ENCODE results near the gene CHTF8.
"Not testable (repeated sequence)": the region's sequence is repeated elsewhere in the genome, so short reads cannot be mapped to it uniquely, and the experiment has no call there.

Gene CHTF8

GRCh38 chr16:69132424-69133252, at the start of gene CHTF8, which contains the start of gene UTP4:
Gene CHTF8 (minus strand): TSS chr16:69132588. CDS start chr16:69121458, 11,130 bp downstream.
Gene UTP4 (plus strand): TSS chr16:69132649. CDS start chr16:69133460, 811 bp downstream.
- peak; percentile 74 to 88 (median 77) for DNase-seq (ENCODE audit: low read depth in 2 of 3, low spot score in 1 of 3)

GRCh38 chr16:69180011-69180338, 47.6 kb upstream of the CHTF8 start:
- no peak for DNase-seq (ENCODE audit: low read depth in 2 of 3, low spot score in 1 of 3)

- no peak for DNase-seq (ENCODE audit: low read depth in 2 of 3, low spot score in 1 of 3)
These were observed 47.1 kb upstream of the CHTF8 start for GRCh38 chr16:69179328-69180010.

GRCh38 chr16:69176033-69176800, 43.8 kb upstream of the CHTF8 start:
- DNase-seq (ENCODE audit: low read depth in 2 of 3, low spot score in 1 of 3), result no peak

GRCh38 chr16:69171325-69172084, 39.1 kb upstream of the CHTF8 start:
- DNase-seq (ENCODE audit: low read depth in 2 of 3, low spot score in 1 of 3), result no peak

- DNase-seq (ENCODE audit: low read depth in 2 of 3, low spot score in 1 of 3), result no peak
These were observed 37.4 kb upstream of the CHTF8 start for GRCh38 chr16:69169607-69170352.

GRCh38 chr16:69169051-69169450, 36.7 kb upstream of the CHTF8 start:
- DNase-seq (ENCODE audit: low read depth in 2 of 3, low spot score in 1 of 3), result no peak

GRCh38 chr16:69166946-69167930, 34.9 kb upstream of the CHTF8 start:
- DNase-seq (ENCODE audit: low read depth in 2 of 3, low spot score in 1 of 3), result no peak

- DNase-seq (ENCODE audit: low read depth in 2 of 3, low spot score in 1 of 3), result peak; percentile 70 to 82 (median 70)
These were observed 33.9 kb upstream of the CHTF8 start for GRCh38 chr16:69166221-69166833.

- DNase-seq (ENCODE audit: low read depth in 2 of 3, low spot score in 1 of 3), result no peak
These were observed 33.2 kb upstream of the CHTF8 start for GRCh38 chr16:69165584-69165983.

- no peak for DNase-seq (ENCODE audit: low read depth in 2 of 3, low spot score in 1 of 3)
These were observed 27.8 kb upstream of the CHTF8 start for GRCh38 chr16:69160192-69160591.

- no peak for DNase-seq (ENCODE audit: low read depth in 2 of 3, low spot score in 1 of 3)
These were observed 24.8 kb upstream of the CHTF8 start for GRCh38 chr16:69157196-69157595.

GRCh38 chr16:69150146-69150865, 17.9 kb upstream of the CHTF8 start:
- peak in 1 of 3 donors; percentile 63 for DNase-seq (ENCODE audit: low read depth in 2 of 3, low spot score in 1 of 3)

GRCh38 chr16:69149621-69150020, 17.2 kb upstream of the CHTF8 start:
- DNase-seq (ENCODE audit: low read depth in 2 of 3, low spot score in 1 of 3), result not testable (repeated sequence)

- no peak for DNase-seq (ENCODE audit: low read depth in 2 of 3, low spot score in 1 of 3)
These were observed 13.3 kb upstream of the CHTF8 start for GRCh38 chr16:69145658-69146057.

GRCh38 chr16:69143116-69143515, 10.7 kb upstream of the CHTF8 start:
- DNase-seq (ENCODE audit: low read depth in 2 of 3, low spot score in 1 of 3), result no peak

- no peak for DNase-seq (ENCODE audit: low read depth in 2 of 3, low spot score in 1 of 3)
These were observed 9.5 kb upstream of the CHTF8 start for GRCh38 chr16:69141936-69142335.

GRCh38 chr16:69141014-69141413, 8.6 kb upstream of the CHTF8 start:
- DNase-seq (ENCODE audit: low read depth in 2 of 3, low spot score in 1 of 3), result no peak
